ENCODE measurements around the gene TTC33. TPM values are rescaled to one million over a fixed set of nuclear protein-coding genes. Genes with fewer than 3 reads are reported as not detected.
A peak's percentile ranks its signal among the peaks of the same experiment; 100 is the strongest.

TTC33 gene
- total RNA-seq, 1 donor from 2014 or later = 24.6 TPM

- Mint-ChIP-seq H3K4me3 (peak overlapping the region; percentile 60), H3K27me3 (ENCODE audit: insufficient read depth) (no peaks in the 10 kb centered on the region), H3K4me1 (ENCODE audit: low read depth) (peaks cover 77% of the 10 kb centered on the region), H3K9me3 (peaks cover 18% of the 10 kb centered on the region), H3K36me3 (ENCODE audit: low read depth) (peaks cover 7% of the 10 kb centered on the region), H3K27ac (peak overlapping the region; percentile 73)
- DNase-seq (ENCODE audit: low spot score) = no peak
- intact Hi-C loops (cut with micrococcal nuclease) = loop anchor here (1.0 to 10.0 kb wide), 15 partner anchors 49 to 1316 kb away; partner anchors contain the start of gene PTGER4
These were observed 265.2 kb downstream of the TTC33 start for GRCh38 chr5:40490464-40491111.

GRCh38 chr5:40489421-40489820, 266.3 kb downstream of the TTC33 start:
- peaks cover 8% of the 10 kb centered on the region for H3K9me3 Mint-ChIP-seq
- no peak for DNase-seq (ENCODE audit: low spot score)
- no peak overlapping the region for H3K4me3 Mint-ChIP-seq
- intact Hi-C loops (cut with micrococcal nuclease) = no loop called here
- peaks cover 3% of the 10 kb centered on the region for H3K36me3 Mint-ChIP-seq (ENCODE audit: low read depth)
- H3K27me3 Mint-ChIP-seq (ENCODE audit: insufficient read depth) = no peaks in the 10 kb centered on the region
- H3K27ac Mint-ChIP-seq = peak overlapping the region; percentile 14
- peaks cover 77% of the 10 kb centered on the region for H3K4me1 Mint-ChIP-seq (ENCODE audit: low read depth)

GRCh38 chr5:40486437-40487275, 269.1 kb downstream of the TTC33 start:
- peaks cover 79% of the 10 kb centered on the region for H3K4me1 Mint-ChIP-seq (ENCODE audit: low read depth)
- peak overlapping the region; percentile 83 for H3K27ac Mint-ChIP-seq
- intact Hi-C loops (cut with micrococcal nuclease) = loop anchor here (1.0 to 2.0 kb wide), 12 partner anchors 45 to 538 kb away; no protein-coding TSS in a partner anchor
- peak overlapping the region; percentile 23 for H3K4me3 Mint-ChIP-seq
- no peaks in the 10 kb centered on the region for H3K27me3 Mint-ChIP-seq (ENCODE audit: insufficient read depth)
- DNase-seq (ENCODE audit: low spot score) = peak; percentile 63
- no peaks in the 10 kb centered on the region for H3K9me3 Mint-ChIP-seq
- no peaks in the 10 kb centered on the region for H3K36me3 Mint-ChIP-seq (ENCODE audit: low read depth)

GRCh38 chr5:40485021-40485998, 270.5 kb downstream of the TTC33 start:
- Mint-ChIP-seq H3K9me3 (no peaks in the 10 kb centered on the region), H3K27ac (no peak overlapping the region), H3K4me1 (ENCODE audit: low read depth) (peaks cover 78% of the 10 kb centered on the region), H3K4me3 (no peak overlapping the region), H3K36me3 (ENCODE audit: low read depth) (peaks cover 2% of the 10 kb centered on the region), H3K27me3 (ENCODE audit: insufficient read depth) (no peaks in the 10 kb centered on the region)
- no peak for DNase-seq (ENCODE audit: low spot score)
- intact Hi-C loops (cut with micrococcal nuclease) = no loop called here

- intact Hi-C loops (cut with micrococcal nuclease) = no loop called here
- Mint-ChIP-seq H3K27ac (no peak overlapping the region), H3K27me3 (ENCODE audit: insufficient read depth) (no peaks in the 10 kb centered on the region), H3K36me3 (ENCODE audit: low read depth) (peaks cover 2% of the 10 kb centered on the region), H3K9me3 (no peaks in the 10 kb centered on the region), H3K4me3 (no peak overlapping the region), H3K4me1 (ENCODE audit: low read depth) (peaks cover 79% of the 10 kb centered on the region)
- no peak for DNase-seq (ENCODE audit: low spot score)
These were observed 271.3 kb downstream of the TTC33 start for GRCh38 chr5:40484495-40484894.

- DNase-seq (ENCODE audit: low spot score) = no peak
- Mint-ChIP-seq H3K4me3 (no peak overlapping the region), H3K4me1 (ENCODE audit: low read depth) (peaks cover 68% of the 10 kb centered on the region), H3K9me3 (no peaks in the 10 kb centered on the region), H3K27me3 (ENCODE audit: insufficient read depth) (no peaks in the 10 kb centered on the region), H3K27ac (no peak overlapping the region), H3K36me3 (ENCODE audit: low read depth) (peaks cover 4% of the 10 kb centered on the region)
- intact Hi-C loops (cut with micrococcal nuclease) = no loop called here
These were observed 272.4 kb downstream of the TTC33 start for GRCh38 chr5:40483316-40483715.

GRCh38 chr5:40481241-40481640, 274.5 kb downstream of the TTC33 start:
- peaks cover under 1% of the 10 kb centered on the region for H3K9me3 Mint-ChIP-seq
- intact Hi-C loops (cut with micrococcal nuclease) = no loop called here
- peaks cover 4% of the 10 kb centered on the region for H3K36me3 Mint-ChIP-seq (ENCODE audit: low read depth)
- H3K27ac Mint-ChIP-seq = no peak overlapping the region
- H3K4me1 Mint-ChIP-seq (ENCODE audit: low read depth) = peaks cover 47% of the 10 kb centered on the region
- H3K4me3 Mint-ChIP-seq = no peak overlapping the region
- no peak for DNase-seq (ENCODE audit: low spot score)
- no peaks in the 10 kb centered on the region for H3K27me3 Mint-ChIP-seq (ENCODE audit: insufficient read depth)

GRCh38 chr5:40480392-40480791, 275.4 kb downstream of the TTC33 start:
- H3K27me3 Mint-ChIP-seq (ENCODE audit: insufficient read depth) = no peaks in the 10 kb centered on the region
- intact Hi-C loops (cut with micrococcal nuclease) = loop anchor here (1.0 kb wide), 1 partner anchor 38 kb away; no protein-coding TSS in a partner anchor
- no peak overlapping the region for H3K4me3 Mint-ChIP-seq
- no peak for DNase-seq (ENCODE audit: low spot score)
- H3K9me3 Mint-ChIP-seq = peaks cover 6% of the 10 kb centered on the region
- peaks cover 40% of the 10 kb centered on the region for H3K4me1 Mint-ChIP-seq (ENCODE audit: low read depth)
- H3K27ac Mint-ChIP-seq = no peak overlapping the region
- H3K36me3 Mint-ChIP-seq (ENCODE audit: low read depth) = peaks cover 4% of the 10 kb centered on the region

GRCh38 chr5:40479939-40480338, 275.8 kb downstream of the TTC33 start:
- H3K9me3 Mint-ChIP-seq = peaks cover 8% of the 10 kb centered on the region
- DNase-seq (ENCODE audit: low spot score) = no peak
- H3K4me3 Mint-ChIP-seq = no peak overlapping the region

GRCh38 chr5:40478766-40479165, 277.0 kb downstream of the TTC33 start:
- intact Hi-C loops (cut with micrococcal nuclease) = no loop called here
- Mint-ChIP-seq H3K4me1 (ENCODE audit: low read depth) (peaks cover 24% of the 10 kb centered on the region), H3K36me3 (ENCODE audit: low read depth) (peaks cover 5% of the 10 kb centered on the region), H3K27ac (no peak overlapping the region), H3K9me3 (peaks cover 10% of the 10 kb centered on the region), H3K27me3 (ENCODE audit: insufficient read depth) (no peaks in the 10 kb centered on the region), H3K4me3 (no peak overlapping the region)
- DNase-seq (ENCODE audit: low spot score) = no peak

More at GRCh38 chr5:40479939-40480338, 275.8 kb downstream of the TTC33 start:
- H3K36me3 Mint-ChIP-seq (ENCODE audit: low read depth) = peaks cover 5% of the 10 kb centered on the region
- H3K27me3 Mint-ChIP-seq (ENCODE audit: insufficient read depth) = no peaks in the 10 kb centered on the region
- intact Hi-C loops (cut with micrococcal nuclease) = loop anchor here (1.0 kb wide), 1 partner anchor 38 kb away; no protein-coding TSS in a partner anchor
- H3K27ac Mint-ChIP-seq = no peak overlapping the region
- peaks cover 35% of the 10 kb centered on the region for H3K4me1 Mint-ChIP-seq (ENCODE audit: low read depth)

- intact Hi-C loops (cut with micrococcal nuclease) = no loop called here
- H3K36me3 Mint-ChIP-seq (ENCODE audit: low read depth) = peaks cover 5% of the 10 kb centered on the region
- H3K4me3 Mint-ChIP-seq = no peak overlapping the region
- DNase-seq (ENCODE audit: low spot score) = no peak
- H3K27ac Mint-ChIP-seq = no peak overlapping the region
- H3K27me3 Mint-ChIP-seq (ENCODE audit: insufficient read depth) = no peaks in the 10 kb centered on the region
- H3K9me3 Mint-ChIP-seq = peaks cover 10% of the 10 kb centered on the region
- H3K4me1 Mint-ChIP-seq (ENCODE audit: low read depth) = peaks cover 19% of the 10 kb centered on the region
These were observed 277.8 kb downstream of the TTC33 start for GRCh38 chr5:40477856-40478546.

GRCh38 chr5:40475561-40475960, 280.2 kb downstream of the TTC33 start:
- Mint-ChIP-seq H3K9me3 (peaks cover 26% of the 10 kb centered on the region), H3K27ac (no peak overlapping the region), H3K4me3 (no peak overlapping the region), H3K27me3 (ENCODE audit: insufficient read depth) (peaks cover 2% of the 10 kb centered on the region), H3K4me1 (ENCODE audit: low read depth) (peaks cover 9% of the 10 kb centered on the region), H3K36me3 (ENCODE audit: low read depth) (peaks cover 11% of the 10 kb centered on the region)
- intact Hi-C loops (cut with micrococcal nuclease) = no loop called here
- no peak for DNase-seq (ENCODE audit: low spot score)

Measured in activated T-helper 1 cell treated with anti-CD3 and anti-CD28 coated beads, Interleukin-12 subunit alpha, Interleukin-12 subunit beta, Interleukin-2, Interleukin-4 antibody, amounts not matched to agents 30 ng/mL and 10 ng/mL and 1 ng/mL, durations not matched to agents 14 hours and 24 hours and 36 hours (primary cell).